Erythroblast (primary cell): ENCODE data around the gene ATP1A3.

ENCODE experiments used
- GATA1 ChIP-seq: IDR thresholded peaks from 2 replicates; pipeline ENCODE4 v1.6.1; 2011; ENCODE audit warnings: low read depth, mild to moderate bottlenecking, control low read depth, low read length, moderate library complexity
- POLR2A ChIP-seq: IDR thresholded peaks from 2 replicates; pipeline ENCODE4 v1.6.1; 2011; ENCODE audit warnings: mild to moderate bottlenecking, low read length

DNA sequence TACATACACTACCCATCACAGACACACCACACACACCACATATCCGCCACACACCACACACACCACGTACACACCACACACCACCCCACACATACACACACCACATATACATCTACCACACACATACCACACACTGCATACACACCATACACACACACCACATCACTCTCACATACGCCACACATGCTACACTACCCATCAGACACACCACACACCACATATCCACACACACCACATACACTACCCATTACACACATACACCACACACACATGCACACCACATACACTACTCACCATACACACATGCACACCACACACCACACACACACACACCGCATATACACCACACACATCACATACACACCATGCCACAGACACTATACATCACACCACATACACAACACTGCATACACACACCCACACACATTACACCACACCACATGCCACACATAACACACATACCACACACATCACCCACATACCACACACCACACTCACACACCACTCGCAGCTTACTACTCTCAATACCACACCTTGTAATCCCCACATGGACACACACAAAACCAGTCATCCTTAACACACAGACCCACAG, 75.3 kb downstream of the ATP1A3 start:
- TF ChIP-seq POLR2A (no peak), GATA1 (no peak)
